ENCODE measurements around the gene TMEM94. TPM values are rescaled to one million over a fixed set of nuclear protein-coding genes. Genes with fewer than 3 reads are reported as not detected.

The TMEM94 gene
- total and polyA plus RNA-seq, 12 donors: 25.6 to 66.7 (median 41.3) TPM

DNA sequence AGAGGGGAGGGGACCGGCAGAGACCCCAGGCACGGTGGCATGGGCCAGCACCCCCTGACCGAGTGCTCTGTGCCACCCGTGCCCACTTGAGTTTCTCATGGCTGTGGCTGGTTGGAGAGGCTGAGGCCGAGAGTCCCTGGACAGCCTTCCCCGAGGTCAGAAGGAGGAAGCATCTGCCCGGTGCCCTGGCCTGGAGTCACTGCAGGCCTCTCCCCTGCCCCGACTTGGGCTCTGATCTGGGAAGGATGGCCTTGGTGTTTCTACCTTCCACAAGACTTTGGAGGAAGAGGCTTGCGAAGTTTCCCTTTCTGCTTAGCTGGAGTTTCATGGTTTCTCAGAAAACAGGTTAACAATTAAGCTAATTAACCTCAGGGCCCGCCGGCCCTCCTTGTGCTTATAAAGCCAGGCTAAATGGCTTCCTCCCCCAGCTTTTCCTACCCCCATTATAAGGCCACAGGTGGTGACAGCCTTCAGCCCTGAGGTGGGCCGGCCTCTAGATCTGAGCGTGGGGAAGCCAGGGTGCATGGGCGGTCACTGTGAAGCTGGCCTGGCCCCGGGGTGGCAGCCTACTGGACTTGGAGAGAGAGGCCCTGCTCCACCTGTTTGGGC is 86.4 kb downstream of the TMEM94 start:
- H3K27ac ChIP-seq: no peak overlapping the region
- H3K4me1 ChIP-seq: no peaks in the 10 kb centered on the region
- TF ChIP-seq CTCF (IDR thresholded peaks at IDR 0.05): no peak
- intact Hi-C loops (cut with DNase I): loop anchor here in 1 of 10 donors (5.0 kb wide), 1 partner anchor 34 kb away; no protein-coding TSS in a partner anchor
- no peaks in the 10 kb centered on the region for H3K36me3 ChIP-seq
- no peaks in the 10 kb centered on the region for H3K27me3 ChIP-seq
- H3K4me3 ChIP-seq: no peak overlapping the region
- H3K9me3 ChIP-seq: no peaks in the 10 kb centered on the region
- WGBS, 2 donors: 91 to 92% methylated on average over 15 of the region's 15 CpGs
- no peak for DNase-seq
- ATAC-seq: no peak

GRCh38 chr17:75544250-75544649 is 87.8 kb downstream of the TMEM94 start:
- H3K27me3 ChIP-seq: no peaks in the 10 kb centered on the region
- peaks cover 0 to 1% (median 0%) of the 10 kb centered on the region in 9 donors for H3K4me1 ChIP-seq
- H3K4me3 ChIP-seq: no peak overlapping the region
- H3K27ac ChIP-seq: no peak overlapping the region
- H3K9me3 ChIP-seq: no peaks in the 10 kb centered on the region
- DNase-seq (no peak), ATAC-seq (no peak)
- intact Hi-C loops (cut with DNase I): loop anchor here in 1 of 10 donors (5.0 kb wide), 1 partner anchor 33 kb away; no protein-coding TSS in a partner anchor
- no peak for TF ChIP-seq CTCF (IDR thresholded peaks at IDR 0.05)
- no peaks in the 10 kb centered on the region for H3K36me3 ChIP-seq
- WGBS, 2 donors: 80 to 81% methylated on average over 8 of the region's 8 CpGs

- Histone ChIP-seq H3K36me3 (no peaks in the 10 kb centered on the region), H3K27ac (no peak overlapping the region), H3K4me1 (peaks cover 0 to 7% (median 0%) of the 10 kb centered on the region in 9 donors), H3K9me3 (no peaks in the 10 kb centered on the region), H3K4me3 (no peak overlapping the region), H3K27me3 (no peaks in the 10 kb centered on the region)
- no peak for DNase-seq
- no peak for TF ChIP-seq CTCF (IDR thresholded peaks at IDR 0.05)
- ATAC-seq: no peak
- intact Hi-C loops (cut with DNase I): no loop called here
- 70 to 78% methylated on average over 13 of the region's 13 CpGs for WGBS, 2 donors
Measured at GRCh38 chr17:75546181-75546580, 89.7 kb downstream of the TMEM94 start.

- no peak overlapping the region for H3K4me3 ChIP-seq
- TF ChIP-seq CTCF (IDR thresholded peaks at IDR 0.05): no peak
- H3K9me3 ChIP-seq: no peaks in the 10 kb centered on the region
- WGBS, 2 donors: 93 to 97% methylated on average over 9 of the region's 9 CpGs
- intact Hi-C loops (cut with DNase I): no loop called here
- H3K27me3 ChIP-seq: no peaks in the 10 kb centered on the region
- DNase-seq (no peak), ATAC-seq (no peak)
- H3K4me1 ChIP-seq: peaks cover 0 to 7% (median 0%) of the 10 kb centered on the region in 9 donors
- H3K36me3 ChIP-seq: no peaks in the 10 kb centered on the region
- H3K27ac ChIP-seq: no peak overlapping the region
Measured at GRCh38 chr17:75547091-75547490, 90.7 kb downstream of the TMEM94 start.
